HG02943 (cell line): Measurements from ENCODE around the gene DAPP1.
"Not testable (repeated sequence)": the region's sequence is repeated elsewhere in the genome, so short reads cannot be mapped to it uniquely, and the experiment has no call there.

Experiments
- ATAC-seq: cut with Tn5 transposase; IDR thresholded peaks from one replicate; pipeline ENCODE4 v1.9.1; 2021; ENCODE audit warnings: mild to moderate bottlenecking, low read depth, moderate library complexity; ENCODE audit not compliant: unreplicated experiment

Gene DAPP1

GRCh38 chr4:99816545-99817308 is at the start of gene DAPP1:
Gene DAPP1, plus strand, starts transcription at chr4:99816827. Its CDS starts 87 bp downstream, at chr4:99816914.
- peak; percentile 99 for ATAC-seq

GRCh38 chr4:99770842-99771241 is 45.8 kb upstream of the DAPP1 start:
- ATAC-seq = not testable (repeated sequence)

- ATAC-seq = no peak
These were observed 32.7 kb upstream of the DAPP1 start for GRCh38 chr4:99783940-99784339.

GRCh38 chr4:99784842-99785241 is 31.8 kb upstream of the DAPP1 start:
- ATAC-seq = no peak

GRCh38 chr4:99790796-99791617 is 25.6 kb upstream of the DAPP1 start:
- no peak for ATAC-seq

GRCh38 chr4:99800332-99801004 is 16.2 kb upstream of the DAPP1 start:
- no peak for ATAC-seq

GRCh38 chr4:99801005-99801699 is 15.5 kb upstream of the DAPP1 start:
- no peak for ATAC-seq

- ATAC-seq = no peak
These were observed 13.0 kb upstream of the DAPP1 start for GRCh38 chr4:99803566-99804101.

GRCh38 chr4:99806545-99806944 is 10.1 kb upstream of the DAPP1 start:
- ATAC-seq = no peak

- no peak for ATAC-seq
These were observed 9.0 kb upstream of the DAPP1 start for GRCh38 chr4:99807666-99808065.

GRCh38 chr4:99808260-99808857 is 8.3 kb upstream of the DAPP1 start:
- peak; percentile 72 for ATAC-seq

GRCh38 chr4:99809326-99809725 is 7.3 kb upstream of the DAPP1 start:
- no peak for ATAC-seq

GRCh38 chr4:99810536-99810935 is 6.1 kb upstream of the DAPP1 start:
- no peak for ATAC-seq

GRCh38 chr4:99811117-99811516 is 5.5 kb upstream of the DAPP1 start:
- no peak for ATAC-seq

GRCh38 chr4:99811850-99812249 is 4.8 kb upstream of the DAPP1 start:
- ATAC-seq = no peak

GRCh38 chr4:99815597-99816011 is 1.0 kb upstream of the DAPP1 start:
- ATAC-seq = no peak

- ATAC-seq = no peak
These were observed 773 bp downstream of the DAPP1 start for GRCh38 chr4:99817309-99817890.

GRCh38 chr4:99818661-99819060 is 2.0 kb downstream of the DAPP1 start:
- no peak for ATAC-seq

- ATAC-seq = peak; percentile 82
These were observed 5.4 kb downstream of the DAPP1 start for GRCh38 chr4:99821918-99822503.
